HEK293 (cell line): Measurements from ENCODE around the gene CNTFR.

Experiments used
- GLI4 ChIP-seq: fragments of 450-650 bp; formaldehyde crosslinking; IDR thresholded peaks from 2 replicates; pipeline ENCODE4 v1.5.1; 2016; ENCODE audit warnings: missing biosample characterization, missing genetic modification characterization
- SETDB1 ChIP-seq: IDR thresholded peaks from one replicate; pipeline ENCODE4 v1.6.1; 2017; ENCODE audit warnings: mild to moderate bottlenecking, low read length, moderate library complexity, mixed read lengths; ENCODE audit not compliant: insufficient read length
- ZFP41 ChIP-seq: fragments of 450-650 bp; formaldehyde crosslinking; IDR thresholded peaks from 2 replicates; pipeline ENCODE4 v1.5.1; 2016; ENCODE audit warnings: missing biosample characterization, missing genetic modification characterization, borderline replicate concordance
- ZNF223 ChIP-seq: fragments of 450-650 bp; formaldehyde crosslinking; IDR thresholded peaks from 2 replicates; pipeline ENCODE4 v1.5.1; 2016; ENCODE audit warnings: missing biosample characterization, missing genetic modification characterization
- ZNF791 ChIP-seq: fragments of 450-650 bp; formaldehyde crosslinking; IDR thresholded peaks from 2 replicates; pipeline ENCODE4 v1.5.1; 2016; ENCODE audit warnings: missing biosample characterization, missing genetic modification characterization
- ZNF792 ChIP-seq: fragments of 450-650 bp; formaldehyde crosslinking; IDR thresholded peaks from 2 replicates; pipeline ENCODE4 v1.5.1; 2016; ENCODE audit warnings: missing biosample characterization, missing genetic modification characterization
- TF ChIP-seq, protein P1 (sequence below): fragments of 450-650 bp; formaldehyde crosslinking; IDR thresholded peaks from 2 replicates; pipeline ENCODE4 v1.5.1; 2016; ENCODE audit warnings: missing biosample characterization, missing genetic modification characterization
- TF ChIP-seq, protein P2 (sequence below): fragments of 450-650 bp; formaldehyde crosslinking; IDR thresholded peaks from 2 replicates; pipeline ENCODE4 v1.5.1; 2016; ENCODE audit warnings: missing biosample characterization, missing genetic modification characterization, low read depth
- TF ChIP-seq, protein P3 (sequence below): fragments of 450-650 bp; formaldehyde crosslinking; IDR thresholded peaks from 2 replicates; pipeline ENCODE4 v1.5.1; 2016; ENCODE audit warnings: missing biosample characterization, missing genetic modification characterization
- TF ChIP-seq, protein P4 (sequence below): fragments of 450-650 bp; formaldehyde crosslinking; IDR thresholded peaks from 2 replicates; pipeline ENCODE4 v1.5.1; 2017; ENCODE audit warnings: missing biosample characterization, missing genetic modification characterization
- TF ChIP-seq, protein P5 (sequence below): fragments of 450-650 bp; formaldehyde crosslinking; IDR thresholded peaks from 2 replicates; pipeline ENCODE4 v1.5.1; 2016; ENCODE audit warnings: missing biosample characterization, missing genetic modification characterization
- TF ChIP-seq, protein P6 (sequence below): fragments of 450-650 bp; formaldehyde crosslinking; IDR thresholded peaks from 2 replicates; pipeline ENCODE4 v1.5.1; 2016; ENCODE audit warnings: missing biosample characterization, missing genetic modification characterization, borderline replicate concordance

DNA sequence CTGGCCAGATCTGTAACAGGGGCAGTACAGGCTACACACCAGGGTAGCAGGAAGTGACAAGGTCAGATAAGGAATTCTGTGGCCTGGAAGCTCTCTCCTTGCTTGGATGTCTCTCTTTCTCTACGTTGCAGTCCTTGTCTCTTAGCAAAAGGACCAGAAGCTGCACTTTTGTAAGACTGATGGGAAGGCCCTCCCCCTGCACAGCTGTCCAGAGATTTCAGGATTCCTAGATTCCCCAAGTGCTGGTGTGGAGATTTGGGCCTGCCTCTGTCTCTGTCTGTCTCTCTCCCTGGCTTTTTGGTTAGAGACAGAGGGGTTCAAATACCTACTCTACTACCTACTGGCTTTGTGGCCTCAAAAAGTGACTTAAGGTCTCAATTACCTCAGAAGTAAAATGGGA lies 10.0 kb upstream of the CNTFR start:
- TF ChIP-seq GLI4 (tag by site-specific recombination) (no peak), ZNF223 (no peak), ZNF792 (tag by site-specific recombination) (no peak), ZNF791 (no peak), ZFP41 (tag by site-specific recombination) (no peak), SETDB1 (no peak)
- TF ChIP-seq, protein P1, sequence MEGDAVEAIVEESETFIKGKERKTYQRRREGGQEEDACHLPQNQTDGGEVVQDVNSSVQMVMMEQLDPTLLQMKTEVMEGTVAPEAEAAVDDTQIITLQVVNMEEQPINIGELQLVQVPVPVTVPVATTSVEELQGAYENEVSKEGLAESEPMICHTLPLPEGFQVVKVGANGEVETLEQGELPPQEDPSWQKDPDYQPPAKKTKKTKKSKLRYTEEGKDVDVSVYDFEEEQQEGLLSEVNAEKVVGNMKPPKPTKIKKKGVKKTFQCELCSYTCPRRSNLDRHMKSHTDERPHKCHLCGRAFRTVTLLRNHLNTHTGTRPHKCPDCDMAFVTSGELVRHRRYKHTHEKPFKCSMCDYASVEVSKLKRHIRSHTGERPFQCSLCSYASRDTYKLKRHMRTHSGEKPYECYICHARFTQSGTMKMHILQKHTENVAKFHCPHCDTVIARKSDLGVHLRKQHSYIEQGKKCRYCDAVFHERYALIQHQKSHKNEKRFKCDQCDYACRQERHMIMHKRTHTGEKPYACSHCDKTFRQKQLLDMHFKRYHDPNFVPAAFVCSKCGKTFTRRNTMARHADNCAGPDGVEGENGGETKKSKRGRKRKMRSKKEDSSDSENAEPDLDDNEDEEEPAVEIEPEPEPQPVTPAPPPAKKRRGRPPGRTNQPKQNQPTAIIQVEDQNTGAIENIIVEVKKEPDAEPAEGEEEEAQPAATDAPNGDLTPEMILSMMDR (tag by site-specific recombination): no peak
- TF ChIP-seq, protein P2, sequence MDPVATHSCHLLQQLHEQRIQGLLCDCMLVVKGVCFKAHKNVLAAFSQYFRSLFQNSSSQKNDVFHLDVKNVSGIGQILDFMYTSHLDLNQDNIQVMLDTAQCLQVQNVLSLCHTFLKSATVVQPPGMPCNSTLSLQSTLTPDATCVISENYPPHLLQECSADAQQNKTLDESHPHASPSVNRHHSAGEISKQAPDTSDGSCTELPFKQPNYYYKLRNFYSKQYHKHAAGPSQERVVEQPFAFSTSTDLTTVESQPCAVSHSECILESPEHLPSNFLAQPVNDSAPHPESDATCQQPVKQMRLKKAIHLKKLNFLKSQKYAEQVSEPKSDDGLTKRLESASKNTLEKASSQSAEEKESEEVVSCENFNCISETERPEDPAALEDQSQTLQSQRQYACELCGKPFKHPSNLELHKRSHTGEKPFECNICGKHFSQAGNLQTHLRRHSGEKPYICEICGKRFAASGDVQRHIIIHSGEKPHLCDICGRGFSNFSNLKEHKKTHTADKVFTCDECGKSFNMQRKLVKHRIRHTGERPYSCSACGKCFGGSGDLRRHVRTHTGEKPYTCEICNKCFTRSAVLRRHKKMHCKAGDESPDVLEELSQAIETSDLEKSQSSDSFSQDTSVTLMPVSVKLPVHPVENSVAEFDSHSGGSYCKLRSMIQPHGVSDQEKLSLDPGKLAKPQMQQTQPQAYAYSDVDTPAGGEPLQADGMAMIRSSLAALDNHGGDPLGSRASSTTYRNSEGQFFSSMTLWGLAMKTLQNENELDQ (tag by site-specific recombination): no peak
- TF ChIP-seq, protein P3, sequence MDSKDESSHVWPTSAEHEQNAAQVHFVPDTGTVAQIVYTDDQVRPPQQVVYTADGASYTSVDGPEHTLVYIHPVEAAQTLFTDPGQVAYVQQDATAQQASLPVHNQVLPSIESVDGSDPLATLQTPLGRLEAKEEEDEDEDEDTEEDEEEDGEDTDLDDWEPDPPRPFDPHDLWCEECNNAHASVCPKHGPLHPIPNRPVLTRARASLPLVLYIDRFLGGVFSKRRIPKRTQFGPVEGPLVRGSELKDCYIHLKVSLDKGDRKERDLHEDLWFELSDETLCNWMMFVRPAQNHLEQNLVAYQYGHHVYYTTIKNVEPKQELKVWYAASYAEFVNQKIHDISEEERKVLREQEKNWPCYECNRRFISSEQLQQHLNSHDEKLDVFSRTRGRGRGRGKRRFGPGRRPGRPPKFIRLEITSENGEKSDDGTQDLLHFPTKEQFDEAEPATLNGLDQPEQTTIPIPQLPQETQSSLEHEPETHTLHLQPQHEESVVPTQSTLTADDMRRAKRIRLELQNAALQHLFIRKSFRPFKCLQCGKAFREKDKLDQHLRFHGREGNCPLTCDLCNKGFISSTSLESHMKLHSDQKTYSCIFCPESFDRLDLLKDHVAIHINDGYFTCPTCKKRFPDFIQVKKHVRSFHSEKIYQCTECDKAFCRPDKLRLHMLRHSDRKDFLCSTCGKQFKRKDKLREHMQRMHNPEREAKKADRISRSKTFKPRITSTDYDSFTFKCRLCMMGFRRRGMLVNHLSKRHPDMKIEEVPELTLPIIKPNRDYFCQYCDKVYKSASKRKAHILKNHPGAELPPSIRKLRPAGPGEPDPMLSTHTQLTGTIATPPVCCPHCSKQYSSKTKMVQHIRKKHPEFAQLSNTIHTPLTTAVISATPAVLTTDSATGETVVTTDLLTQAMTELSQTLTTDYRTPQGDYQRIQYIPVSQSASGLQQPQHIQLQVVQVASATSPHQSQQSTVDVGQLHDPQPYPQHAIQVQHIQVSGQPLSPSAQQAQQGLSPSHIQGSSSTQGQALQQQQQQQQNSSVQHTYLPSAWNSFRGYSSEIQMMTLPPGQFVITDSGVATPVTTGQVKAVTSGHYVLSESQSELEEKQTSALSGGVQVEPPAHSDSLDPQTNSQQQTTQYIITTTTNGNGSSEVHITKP (tag by site-specific recombination): no peak
- TF ChIP-seq, protein P4, sequence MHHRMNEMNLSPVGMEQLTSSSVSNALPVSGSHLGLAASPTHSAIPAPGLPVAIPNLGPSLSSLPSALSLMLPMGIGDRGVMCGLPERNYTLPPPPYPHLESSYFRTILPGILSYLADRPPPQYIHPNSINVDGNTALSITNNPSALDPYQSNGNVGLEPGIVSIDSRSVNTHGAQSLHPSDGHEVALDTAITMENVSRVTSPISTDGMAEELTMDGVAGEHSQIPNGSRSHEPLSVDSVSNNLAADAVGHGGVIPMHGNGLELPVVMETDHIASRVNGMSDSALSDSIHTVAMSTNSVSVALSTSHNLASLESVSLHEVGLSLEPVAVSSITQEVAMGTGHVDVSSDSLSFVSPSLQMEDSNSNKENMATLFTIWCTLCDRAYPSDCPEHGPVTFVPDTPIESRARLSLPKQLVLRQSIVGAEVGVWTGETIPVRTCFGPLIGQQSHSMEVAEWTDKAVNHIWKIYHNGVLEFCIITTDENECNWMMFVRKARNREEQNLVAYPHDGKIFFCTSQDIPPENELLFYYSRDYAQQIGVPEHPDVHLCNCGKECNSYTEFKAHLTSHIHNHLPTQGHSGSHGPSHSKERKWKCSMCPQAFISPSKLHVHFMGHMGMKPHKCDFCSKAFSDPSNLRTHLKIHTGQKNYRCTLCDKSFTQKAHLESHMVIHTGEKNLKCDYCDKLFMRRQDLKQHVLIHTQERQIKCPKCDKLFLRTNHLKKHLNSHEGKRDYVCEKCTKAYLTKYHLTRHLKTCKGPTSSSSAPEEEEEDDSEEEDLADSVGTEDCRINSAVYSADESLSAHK (tag by site-specific recombination): no peak
- TF ChIP-seq, protein P5, sequence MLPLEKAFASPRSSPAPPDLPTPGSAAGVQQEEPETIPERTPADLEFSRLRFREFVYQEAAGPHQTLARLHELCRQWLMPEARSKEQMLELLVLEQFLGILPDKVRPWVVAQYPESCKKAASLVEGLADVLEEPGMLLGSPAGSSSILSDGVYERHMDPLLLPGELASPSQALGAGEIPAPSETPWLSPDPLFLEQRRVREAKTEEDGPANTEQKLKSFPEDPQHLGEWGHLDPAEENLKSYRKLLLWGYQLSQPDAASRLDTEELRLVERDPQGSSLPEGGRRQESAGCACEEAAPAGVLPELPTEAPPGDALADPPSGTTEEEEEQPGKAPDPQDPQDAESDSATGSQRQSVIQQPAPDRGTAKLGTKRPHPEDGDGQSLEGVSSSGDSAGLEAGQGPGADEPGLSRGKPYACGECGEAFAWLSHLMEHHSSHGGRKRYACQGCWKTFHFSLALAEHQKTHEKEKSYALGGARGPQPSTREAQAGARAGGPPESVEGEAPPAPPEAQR (tag by site-specific recombination): no peak
- TF ChIP-seq, protein P6, sequence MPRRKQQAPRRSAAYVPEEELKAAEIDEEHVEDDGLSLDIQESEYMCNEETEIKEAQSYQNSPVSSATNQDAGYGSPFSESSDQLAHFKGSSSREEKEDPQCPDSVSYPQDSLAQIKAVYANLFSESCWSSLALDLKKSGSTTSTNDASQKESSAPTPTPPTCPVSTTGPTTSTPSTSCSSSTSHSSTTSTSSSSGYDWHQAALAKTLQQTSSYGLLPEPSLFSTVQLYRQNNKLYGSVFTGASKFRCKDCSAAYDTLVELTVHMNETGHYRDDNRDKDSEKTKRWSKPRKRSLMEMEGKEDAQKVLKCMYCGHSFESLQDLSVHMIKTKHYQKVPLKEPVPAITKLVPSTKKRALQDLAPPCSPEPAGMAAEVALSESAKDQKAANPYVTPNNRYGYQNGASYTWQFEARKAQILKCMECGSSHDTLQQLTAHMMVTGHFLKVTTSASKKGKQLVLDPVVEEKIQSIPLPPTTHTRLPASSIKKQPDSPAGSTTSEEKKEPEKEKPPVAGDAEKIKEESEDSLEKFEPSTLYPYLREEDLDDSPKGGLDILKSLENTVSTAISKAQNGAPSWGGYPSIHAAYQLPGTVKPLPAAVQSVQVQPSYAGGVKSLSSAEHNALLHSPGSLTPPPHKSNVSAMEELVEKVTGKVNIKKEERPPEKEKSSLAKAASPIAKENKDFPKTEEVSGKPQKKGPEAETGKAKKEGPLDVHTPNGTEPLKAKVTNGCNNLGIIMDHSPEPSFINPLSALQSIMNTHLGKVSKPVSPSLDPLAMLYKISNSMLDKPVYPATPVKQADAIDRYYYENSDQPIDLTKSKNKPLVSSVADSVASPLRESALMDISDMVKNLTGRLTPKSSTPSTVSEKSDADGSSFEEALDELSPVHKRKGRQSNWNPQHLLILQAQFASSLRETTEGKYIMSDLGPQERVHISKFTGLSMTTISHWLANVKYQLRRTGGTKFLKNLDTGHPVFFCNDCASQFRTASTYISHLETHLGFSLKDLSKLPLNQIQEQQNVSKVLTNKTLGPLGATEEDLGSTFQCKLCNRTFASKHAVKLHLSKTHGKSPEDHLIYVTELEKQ (tag by site-specific recombination): no peak
